ENCODE measurements around the gene SCO2.

GRCh38 chr22:50563413-50564160 lies 38.2 kb upstream of the SCO2 start:
- TF ChIP-seq POLR2A (IDR thresholded peaks at IDR 0.05), result no peak
- no peak for TF ChIP-seq CTCF (IDR thresholded peaks at IDR 0.05)

Measured in heart left ventricle (tissue), 13 donors.